GM23338 (cell line): ENCODE measurements around the gene ST3GAL4. TPM values are rescaled to one million over a fixed set of nuclear protein-coding genes. Genes with fewer than 3 reads are reported as not detected.

Source experiments
- ATAC-seq: fragments of 200-7000 bp; cut with Tn5 transposase; 3 replicates; pipeline ENCODE4 v1.9.1; 2020
- DNase-seq: peaks from one replicate; pipeline ENCODE4 v3.0.0-alpha.2; 2015; ENCODE audit warnings: low spot score
- H2AFZ ChIP-seq: fragments of 200-600 bp; sonication (generic); 2 replicates; pipeline ENCODE4 v1.8.0; 2016; ENCODE audit warnings: antibody characterized with exemption, mild to moderate bottlenecking, moderate library complexity
- H3F3A ChIP-seq: fragments of 200-600 bp; sonication (generic); replicated peaks from 2 replicates; pipeline ENCODE4 v1.8.0; 2017; ENCODE audit warnings: antibody characterized with exemption, mixed run types, low read depth
- H3K27ac ChIP-seq: fragments of 200-600 bp; sonication (generic); 2 replicates; pipeline ENCODE4 v1.6.1; 2016; ENCODE audit warnings: low read depth
- H3K27me3 ChIP-seq: fragments of 200-600 bp; sonication (generic); 2 replicates; pipeline ENCODE4 v1.8.0; 2016; ENCODE audit warnings: mild to moderate bottlenecking, mixed run types, moderate library complexity; ENCODE audit not compliant: insufficient read depth
- H3K36me3 ChIP-seq: fragments of 200-600 bp; sonication (generic); 2 replicates; pipeline ENCODE4 v1.8.0; 2016; ENCODE audit warnings: mild to moderate bottlenecking; ENCODE audit not compliant: insufficient read depth
- H3K4me1 ChIP-seq: fragments of 200-600 bp; sonication (generic); 2 replicates; pipeline ENCODE4 v1.8.0; 2016; ENCODE audit warnings: mild to moderate bottlenecking, moderate library complexity; ENCODE audit not compliant: insufficient read depth
- H3K4me2 ChIP-seq: fragments of 200-600 bp; sonication (generic); 2 replicates; pipeline ENCODE4 v1.7.1; 2017; ENCODE audit warnings: mixed run types
- H3K4me3 ChIP-seq: fragments of 200-600 bp; sonication (generic); 2 replicates; pipeline ENCODE4 v1.6.1; 2016; ENCODE audit warnings: mixed run types
- H3K79me2 ChIP-seq: fragments of 200-600 bp; sonication (generic); replicated peaks from 2 replicates; pipeline ENCODE4 v1.8.0; 2017; ENCODE audit warnings: mild to moderate bottlenecking; ENCODE audit not compliant: insufficient read depth
- H3K9me2 ChIP-seq: fragments of 200-600 bp; sonication (generic); 2 replicates; pipeline ENCODE4 v1.8.0; 2017; ENCODE audit not compliant: insufficient read depth
- H4K20me1 ChIP-seq: fragments of 200-600 bp; sonication (generic); replicated peaks from 2 replicates; pipeline ENCODE4 v1.8.0; 2017; ENCODE audit warnings: mild to moderate bottlenecking; ENCODE audit not compliant: insufficient read depth
- H3K27ac Mint-ChIP-seq: 2 replicates; pipeline ENCODE4 v1.8.0; 2020; ENCODE audit warnings: inconsistent platforms, mild to moderate bottlenecking, moderate library complexity, mixed read lengths
- H3K27me3 Mint-ChIP-seq: 3 replicates; pipeline ENCODE4 v1.8.0; 2022; ENCODE audit warnings: low read depth, mild to moderate bottlenecking, moderate library complexity, mixed read lengths, inconsistent platforms; ENCODE audit not compliant: insufficient read depth, poor library complexity
- H3K36me3 Mint-ChIP-seq: 3 replicates; pipeline ENCODE4 v1.8.0; 2021; ENCODE audit warnings: low read depth, mild to moderate bottlenecking, inconsistent platforms, moderate library complexity, mixed read lengths
- H3K4me1 Mint-ChIP-seq: 3 replicates; pipeline ENCODE4 v1.8.0; 2020; ENCODE audit warnings: mild to moderate bottlenecking, inconsistent platforms, mixed read lengths
- H3K4me3 Mint-ChIP-seq: 3 replicates; pipeline ENCODE4 v1.8.0; 2021; ENCODE audit warnings: moderate library complexity, mild to moderate bottlenecking, inconsistent platforms, mixed read lengths
- H3K9me3 Mint-ChIP-seq: 3 replicates; pipeline ENCODE4 v1.8.0; 2020; ENCODE audit warnings: moderate library complexity, mild to moderate bottlenecking, inconsistent platforms, mixed read lengths
- CREB1 ChIP-seq: fragments of 250-450 bp; sonication (Bioruptor Pico); IDR thresholded peaks from 2 replicates; pipeline ENCODE4 v1.5.0; 2020; ENCODE audit warnings: low read depth, mild to moderate bottlenecking, moderate library complexity
- EZH2 ChIP-seq: fragments of 200-600 bp; sonication (generic); IDR thresholded peaks from one replicate; pipeline ENCODE4 v1.8.0; 2017; ENCODE audit warnings: antibody characterized with exemption, mild to moderate bottlenecking, low read depth; ENCODE audit not compliant: unreplicated experiment
- JUNB ChIP-seq: IDR thresholded peaks from one replicate; pipeline ENCODE4 v1.6.1; 2016; ENCODE audit warnings: antibody characterized with exemption; ENCODE audit not compliant: unreplicated experiment
- ZNF331 ChIP-seq: fragments of 250-450 bp; sonication (Bioruptor Pico); IDR thresholded peaks from 2 replicates; pipeline ENCODE4 v1.5.0; 2020; ENCODE audit warnings: low read depth, mild to moderate bottlenecking, moderate library complexity
- ZNF462 ChIP-seq: fragments of 250-450 bp; sonication (Bioruptor Pico); IDR thresholded peaks from 2 replicates; pipeline ENCODE4 v1.5.0; 2020; ENCODE audit warnings: mild to moderate bottlenecking, moderate library complexity
- polyA plus RNA-seq: library from polyadenylated mRNA; unstranded; fragments of >200 nt; fragmentation: Nextera tagmentation; extraction: Ambion mirVana; gene quantifications from 2 replicates; pipeline ENCODE4 v1.2.1, GENCODE V29; 2016
- total RNA-seq: library from RNA; depleted of rRNA; stranded (reverse); fragments of >200 nt; shearing (Covaris generic); gene quantifications from 2 replicates; pipeline ENCODE4 v1.2.3, GENCODE V29; 2014
- TF ChIP-seq, protein P1 (sequence below), 2 experiments: fragments of 200-600 bp in 1 of 2; sonication (generic) in 1 of 2; conservative IDR thresholded peaks; 2 replicates each; pipeline versions ENCODE4 v1.5.1 to v1.6.1; 2016 to 2017; ENCODE audit warnings: antibody characterized with exemption in 2 of 2, low read depth in 2 of 2, mild to moderate bottlenecking in 2 of 2, moderate library complexity in 1 of 2

The ST3GAL4 gene
- total and polyA plus RNA-seq, 2 experiments from 2014 or later = 10.1 to 28.0 TPM

DNA sequence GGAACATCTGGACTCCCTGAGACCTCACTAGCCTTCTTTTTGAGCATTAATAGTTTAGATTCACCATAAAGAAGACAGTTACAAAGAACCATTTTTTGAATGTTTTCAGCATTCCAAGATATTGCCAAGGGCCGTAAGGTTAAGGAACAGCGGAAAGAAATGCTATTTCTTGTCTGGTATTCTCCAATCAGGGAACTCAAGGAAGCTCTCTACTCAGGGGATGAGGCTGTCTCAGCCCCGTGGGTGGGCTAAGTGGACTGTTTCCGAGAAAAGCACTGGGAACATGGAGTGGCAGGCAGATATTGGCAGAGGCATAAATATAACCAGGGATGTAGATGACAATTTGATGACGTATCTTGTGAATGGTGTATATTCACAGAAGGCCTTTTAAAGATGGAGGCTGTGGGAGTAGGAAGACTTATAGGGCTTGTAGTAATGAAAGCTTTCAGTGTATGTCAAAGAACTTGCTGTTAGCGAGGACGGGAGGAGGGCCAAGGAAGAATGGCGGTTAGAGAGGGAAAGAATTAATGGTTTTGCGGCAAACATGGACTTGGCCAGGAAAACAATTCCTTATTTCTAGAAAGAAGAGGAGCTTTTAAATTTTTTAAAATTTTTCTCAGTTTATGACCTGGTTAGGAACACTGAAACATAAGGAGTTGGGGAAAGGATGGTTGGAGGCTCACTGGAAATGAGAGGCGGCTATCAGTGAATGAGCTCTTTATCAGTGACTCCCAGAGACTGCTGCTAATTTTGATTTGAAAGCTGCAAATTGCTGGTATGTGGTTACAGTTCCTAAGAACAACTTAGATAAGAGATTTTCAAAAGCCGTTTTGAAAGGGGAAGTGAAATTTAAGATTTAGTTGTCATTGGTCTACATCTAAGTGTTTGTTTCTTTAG is 64.6 kb downstream of the ST3GAL4 start:
- H3K27me3 ChIP-seq = 0 out of 2 replicates have a peak, but pooled peaks cover 3% of the 10 kb centered on the region
- no peak for TF ChIP-seq JUNB
- TF ChIP-seq EZH2 = no peak
- TF ChIP-seq CREB1 (CRISPR knock-in tag) = no peak
- TF ChIP-seq ZNF462 (CRISPR knock-in tag) = no peak
- no peak for TF ChIP-seq ZNF331 (CRISPR knock-in tag)
- TF ChIP-seq, protein P1, sequence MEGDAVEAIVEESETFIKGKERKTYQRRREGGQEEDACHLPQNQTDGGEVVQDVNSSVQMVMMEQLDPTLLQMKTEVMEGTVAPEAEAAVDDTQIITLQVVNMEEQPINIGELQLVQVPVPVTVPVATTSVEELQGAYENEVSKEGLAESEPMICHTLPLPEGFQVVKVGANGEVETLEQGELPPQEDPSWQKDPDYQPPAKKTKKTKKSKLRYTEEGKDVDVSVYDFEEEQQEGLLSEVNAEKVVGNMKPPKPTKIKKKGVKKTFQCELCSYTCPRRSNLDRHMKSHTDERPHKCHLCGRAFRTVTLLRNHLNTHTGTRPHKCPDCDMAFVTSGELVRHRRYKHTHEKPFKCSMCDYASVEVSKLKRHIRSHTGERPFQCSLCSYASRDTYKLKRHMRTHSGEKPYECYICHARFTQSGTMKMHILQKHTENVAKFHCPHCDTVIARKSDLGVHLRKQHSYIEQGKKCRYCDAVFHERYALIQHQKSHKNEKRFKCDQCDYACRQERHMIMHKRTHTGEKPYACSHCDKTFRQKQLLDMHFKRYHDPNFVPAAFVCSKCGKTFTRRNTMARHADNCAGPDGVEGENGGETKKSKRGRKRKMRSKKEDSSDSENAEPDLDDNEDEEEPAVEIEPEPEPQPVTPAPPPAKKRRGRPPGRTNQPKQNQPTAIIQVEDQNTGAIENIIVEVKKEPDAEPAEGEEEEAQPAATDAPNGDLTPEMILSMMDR (conservative IDR thresholded peaks at IDR 0.05; ENCODE audit: low read depth in 2 of 2) = no peak
- H3K4me2 ChIP-seq = no peak overlapping the region
- Mint-ChIP-seq H3K4me3 (no peak overlapping the region), H3K27ac (no peak overlapping the region), H3K9me3 (no peaks in the 10 kb centered on the region), H3K36me3 (no peaks in the 10 kb centered on the region), H3K27me3 (peaks cover 12% of the 10 kb centered on the region), H3K4me1 (peaks cover 12% of the 10 kb centered on the region)
- H3F3A ChIP-seq = 0 out of 2 replicates have a peak, but pooled peaks cover 3% of the 10 kb centered on the region
- H2AFZ ChIP-seq = no peak overlapping the region
- ATAC-seq (no peak), DNase-seq (no peak)
- H3K36me3 ChIP-seq = no peaks in the 10 kb centered on the region
- H4K20me1 ChIP-seq = no peaks in the 10 kb centered on the region
- no peak overlapping the region for H3K4me3 ChIP-seq
- H3K27ac ChIP-seq = no peak overlapping the region
- H3K4me1 ChIP-seq = peaks cover 11% of the 10 kb centered on the region; the same call in 1 of the 2 replicates
- H3K9me2 ChIP-seq = no peaks in the 10 kb centered on the region
- no peaks in the 10 kb centered on the region for H3K79me2 ChIP-seq
